ENCODE measurements around the gene RNF145. TPM values are rescaled to one million over a fixed set of nuclear protein-coding genes. Genes with fewer than 3 reads are reported as not detected.
A peak's percentile ranks its signal among the peaks of the same experiment; 100 is the strongest.

Gene RNF145
- total and polyA plus RNA-seq, 2 of the 13 experiments (the other 11 are each of a cell fraction or from before 2014, with no cell fraction given), result 24.6 TPM

DNA sequence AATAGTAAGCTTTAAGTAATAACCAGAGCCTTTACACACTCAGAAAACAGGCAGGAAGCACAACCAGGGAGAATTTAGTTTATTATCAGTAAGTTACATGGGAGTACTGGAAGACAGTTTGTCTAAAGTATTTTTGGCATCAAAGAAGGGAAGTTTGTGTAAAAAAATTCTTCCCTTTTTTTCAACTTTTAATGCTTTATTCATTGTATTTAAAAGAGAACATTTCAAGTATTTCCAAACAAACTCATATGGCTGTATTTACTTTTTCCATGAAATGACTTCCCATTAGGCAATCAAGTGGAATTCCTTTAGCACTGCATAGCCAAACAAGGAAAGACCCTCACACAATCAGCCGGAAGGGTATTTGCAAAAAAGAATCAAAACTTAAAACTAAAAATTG lies 26.7 kb downstream of the RNF145 start (continued):
- TF ChIP-seq, protein P1, sequence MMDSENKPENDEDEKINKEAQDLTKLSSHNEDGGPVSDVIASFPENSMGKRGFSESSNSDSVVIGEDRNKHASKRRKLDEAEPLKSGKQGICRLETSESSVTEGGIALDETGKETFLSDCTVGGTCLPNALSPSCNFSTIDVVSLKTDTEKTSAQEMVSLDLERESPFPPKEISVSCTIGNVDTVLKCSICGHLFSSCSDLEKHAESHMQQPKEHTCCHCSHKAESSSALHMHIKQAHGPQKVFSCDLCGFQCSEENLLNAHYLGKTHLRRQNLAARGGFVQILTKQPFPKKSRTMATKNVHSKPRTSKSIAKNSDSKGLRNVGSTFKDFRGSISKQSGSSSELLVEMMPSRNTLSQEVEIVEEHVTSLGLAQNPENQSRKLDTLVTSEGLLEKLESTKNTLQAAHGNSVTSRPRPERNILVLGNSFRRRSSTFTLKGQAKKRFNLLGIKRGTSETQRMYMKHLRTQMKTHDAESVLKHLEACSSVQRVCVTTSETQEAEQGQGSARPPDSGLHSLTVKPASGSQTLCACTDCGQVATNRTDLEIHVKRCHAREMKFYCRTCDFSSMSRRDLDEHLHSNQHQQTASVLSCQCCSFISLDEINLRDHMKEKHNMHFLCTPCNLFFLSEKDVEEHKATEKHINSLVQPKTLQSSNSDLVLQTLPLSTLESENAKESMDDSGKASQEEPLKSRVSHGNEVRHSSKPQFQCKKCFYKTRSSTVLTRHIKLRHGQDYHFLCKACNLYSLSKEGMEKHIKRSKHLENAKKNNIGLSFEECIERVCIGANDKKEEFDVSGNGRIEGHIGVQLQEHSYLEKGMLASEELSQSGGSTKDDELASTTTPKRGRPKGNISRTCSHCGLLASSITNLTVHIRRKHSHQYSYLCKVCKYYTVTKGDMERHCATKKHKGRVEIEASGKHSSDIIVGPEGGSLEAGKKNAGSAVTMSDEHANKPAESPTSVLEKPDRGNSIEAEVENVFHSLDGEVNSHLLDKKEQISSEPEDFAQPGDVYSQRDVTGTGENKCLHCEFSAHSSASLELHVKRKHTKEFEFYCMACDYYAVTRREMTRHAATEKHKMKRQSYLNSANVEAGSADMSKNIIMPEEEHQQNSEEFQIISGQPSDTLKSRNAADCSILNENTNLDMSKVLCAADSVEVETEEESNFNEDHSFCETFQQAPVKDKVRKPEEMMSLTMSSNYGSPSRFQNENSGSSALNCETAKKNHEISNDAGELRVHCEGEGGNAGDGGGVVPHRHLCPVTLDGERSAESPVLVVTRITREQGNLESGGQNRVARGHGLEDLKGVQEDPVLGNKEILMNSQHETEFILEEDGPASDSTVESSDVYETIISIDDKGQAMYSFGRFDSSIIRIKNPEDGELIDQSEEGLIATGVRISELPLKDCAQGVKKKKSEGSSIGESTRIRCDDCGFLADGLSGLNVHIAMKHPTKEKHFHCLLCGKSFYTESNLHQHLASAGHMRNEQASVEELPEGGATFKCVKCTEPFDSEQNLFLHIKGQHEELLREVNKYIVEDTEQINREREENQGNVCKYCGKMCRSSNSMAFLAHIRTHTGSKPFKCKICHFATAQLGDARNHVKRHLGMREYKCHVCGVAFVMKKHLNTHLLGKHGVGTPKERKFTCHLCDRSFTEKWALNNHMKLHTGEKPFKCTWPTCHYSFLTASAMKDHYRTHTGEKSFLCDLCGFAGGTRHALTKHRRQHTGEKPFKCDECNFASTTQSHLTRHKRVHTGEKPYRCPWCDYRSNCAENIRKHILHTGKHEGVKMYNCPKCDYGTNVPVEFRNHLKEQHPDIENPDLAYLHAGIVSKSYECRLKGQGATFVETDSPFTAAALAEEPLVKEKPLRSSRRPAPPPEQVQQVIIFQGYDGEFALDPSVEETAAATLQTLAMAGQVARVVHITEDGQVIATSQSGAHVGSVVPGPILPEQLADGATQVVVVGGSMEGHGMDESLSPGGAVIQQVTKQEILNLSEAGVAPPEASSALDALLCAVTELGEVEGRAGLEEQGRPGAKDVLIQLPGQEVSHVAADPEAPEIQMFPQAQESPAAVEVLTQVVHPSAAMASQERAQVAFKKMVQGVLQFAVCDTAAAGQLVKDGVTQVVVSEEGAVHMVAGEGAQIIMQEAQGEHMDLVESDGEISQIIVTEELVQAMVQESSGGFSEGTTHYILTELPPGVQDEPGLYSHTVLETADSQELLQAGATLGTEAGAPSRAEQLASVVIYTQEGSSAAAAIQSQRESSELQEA (CRISPR knock-in tag; IDR thresholded peaks at IDR 0.05; ENCODE audit: not compliant biosample characterization), result no peak
- TF ChIP-seq ZBTB1 (CRISPR knock-in tag; IDR thresholded peaks at IDR 0.05; ENCODE audit: borderline replicate concordance) (no peak), SRSF9 (IDR thresholded peaks at IDR 0.05; ENCODE audit: borderline replicate concordance, insufficient read depth, low read depth, low read length, poor library complexity, severe bottlenecking) (no peak), ZMAT3 (CRISPR knock-in tag; conservative IDR thresholded peaks at IDR 0.05) (no peak), YEATS2 (CRISPR knock-in tag; IDR thresholded peaks at IDR 0.05; ENCODE audit: borderline replicate concordance) (peak; percentile 30; the same call in 1 of the 2 replicates), ADNP (CRISPR knock-in tag; IDR thresholded peaks at IDR 0.05) (no peak), STAT5B (CRISPR knock-in tag; IDR thresholded peaks at IDR 0.05) (no peak), RAD51 (IDR thresholded peaks at IDR 0.05; ENCODE audit: borderline replicate concordance) (no peak), NFRKB (IDR thresholded peaks at IDR 0.05) (no peak), ZNF777 (CRISPR knock-in tag; IDR thresholded peaks at IDR 0.05) (no peak)
- TF ChIP-seq, protein P2, sequence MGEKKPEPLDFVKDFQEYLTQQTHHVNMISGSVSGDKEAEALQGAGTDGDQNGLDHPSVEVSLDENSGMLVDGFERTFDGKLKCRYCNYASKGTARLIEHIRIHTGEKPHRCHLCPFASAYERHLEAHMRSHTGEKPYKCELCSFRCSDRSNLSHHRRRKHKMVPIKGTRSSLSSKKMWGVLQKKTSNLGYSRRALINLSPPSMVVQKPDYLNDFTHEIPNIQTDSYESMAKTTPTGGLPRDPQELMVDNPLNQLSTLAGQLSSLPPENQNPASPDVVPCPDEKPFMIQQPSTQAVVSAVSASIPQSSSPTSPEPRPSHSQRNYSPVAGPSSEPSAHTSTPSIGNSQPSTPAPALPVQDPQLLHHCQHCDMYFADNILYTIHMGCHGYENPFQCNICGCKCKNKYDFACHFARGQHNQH (CRISPR knock-in tag; IDR thresholded peaks at IDR 0.05), result no peak
- TF ChIP-seq, protein P3, sequence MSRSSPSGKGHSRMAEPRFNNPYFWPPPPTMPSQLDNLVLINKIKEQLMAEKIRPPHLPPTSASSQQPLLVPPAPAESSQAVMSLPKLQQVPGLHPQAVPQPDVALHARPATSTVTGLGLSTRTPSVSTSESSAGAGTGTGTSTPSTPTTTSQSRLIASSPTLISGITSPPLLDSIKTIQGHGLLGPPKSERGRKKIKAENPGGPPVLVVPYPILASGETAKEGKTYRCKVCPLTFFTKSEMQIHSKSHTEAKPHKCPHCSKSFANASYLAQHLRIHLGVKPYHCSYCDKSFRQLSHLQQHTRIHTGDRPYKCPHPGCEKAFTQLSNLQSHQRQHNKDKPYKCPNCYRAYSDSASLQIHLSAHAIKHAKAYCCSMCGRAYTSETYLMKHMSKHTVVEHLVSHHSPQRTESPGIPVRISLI (CRISPR knock-in tag; IDR thresholded peaks at IDR 0.05; ENCODE audit: borderline replicate concordance), result peak; percentile 62; the same call in 1 of the 2 replicates
- TF ChIP-seq, protein P4, sequence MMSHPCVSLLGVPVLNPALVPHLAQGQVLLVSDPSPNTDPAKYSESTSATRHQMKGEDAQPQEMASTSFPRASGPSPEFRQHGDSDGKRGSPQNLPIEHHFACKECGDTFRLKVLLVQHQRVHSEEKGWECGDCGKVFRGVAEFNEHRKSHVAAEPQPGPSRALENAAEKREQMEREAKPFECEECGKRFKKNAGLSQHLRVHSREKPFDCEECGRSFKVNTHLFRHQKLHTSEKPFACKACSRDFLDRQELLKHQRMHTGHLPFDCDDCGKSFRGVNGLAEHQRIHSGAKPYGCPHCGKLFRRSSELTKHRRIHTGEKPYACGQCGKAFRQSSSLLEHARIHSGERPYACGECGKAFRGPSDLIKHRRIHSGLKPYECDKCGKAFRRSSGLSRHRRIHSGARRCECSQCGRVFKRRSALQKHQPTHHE (CRISPR knock-in tag; IDR thresholded peaks at IDR 0.05; ENCODE audit: borderline replicate concordance), result no peak
- TF ChIP-seq, protein P5, sequence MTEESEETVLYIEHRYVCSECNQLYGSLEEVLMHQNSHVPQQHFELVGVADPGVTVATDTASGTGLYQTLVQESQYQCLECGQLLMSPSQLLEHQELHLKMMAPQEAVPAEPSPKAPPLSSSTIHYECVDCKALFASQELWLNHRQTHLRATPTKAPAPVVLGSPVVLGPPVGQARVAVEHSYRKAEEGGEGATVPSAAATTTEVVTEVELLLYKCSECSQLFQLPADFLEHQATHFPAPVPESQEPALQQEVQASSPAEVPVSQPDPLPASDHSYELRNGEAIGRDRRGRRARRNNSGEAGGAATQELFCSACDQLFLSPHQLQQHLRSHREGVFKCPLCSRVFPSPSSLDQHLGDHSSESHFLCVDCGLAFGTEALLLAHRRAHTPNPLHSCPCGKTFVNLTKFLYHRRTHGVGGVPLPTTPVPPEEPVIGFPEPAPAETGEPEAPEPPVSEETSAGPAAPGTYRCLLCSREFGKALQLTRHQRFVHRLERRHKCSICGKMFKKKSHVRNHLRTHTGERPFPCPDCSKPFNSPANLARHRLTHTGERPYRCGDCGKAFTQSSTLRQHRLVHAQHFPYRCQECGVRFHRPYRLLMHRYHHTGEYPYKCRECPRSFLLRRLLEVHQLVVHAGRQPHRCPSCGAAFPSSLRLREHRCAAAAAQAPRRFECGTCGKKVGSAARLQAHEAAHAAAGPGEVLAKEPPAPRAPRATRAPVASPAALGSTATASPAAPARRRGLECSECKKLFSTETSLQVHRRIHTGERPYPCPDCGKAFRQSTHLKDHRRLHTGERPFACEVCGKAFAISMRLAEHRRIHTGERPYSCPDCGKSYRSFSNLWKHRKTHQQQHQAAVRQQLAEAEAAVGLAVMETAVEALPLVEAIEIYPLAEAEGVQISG (CRISPR knock-in tag; IDR thresholded peaks at IDR 0.05), result no peak

Measured in HepG2 (cell line).